Left ventricle myocardium inferior (tissue), 1 donor: ENCODE measurements around the gene DCPS. TPM values are rescaled to one million over a fixed set of nuclear protein-coding genes. Genes with fewer than 3 reads are reported as not detected.

ENCODE experiments used
- DNase-seq: peaks from one replicate; pipeline ENCODE4 v3.0.0-alpha.2; 2020
- H3K27ac ChIP-seq: fragments of 200-600 bp; replicated peaks from 2 replicates; pipeline ENCODE4 v1.8.0; 2021
- H3K27me3 ChIP-seq: fragments of 200-600 bp; 2 replicates; pipeline ENCODE4 v1.8.0; 2021; ENCODE audit warnings: low read depth
- H3K36me3 ChIP-seq: fragments of 200-600 bp; 2 replicates; pipeline ENCODE4 v1.8.0; 2021
- H3K4me1 ChIP-seq: fragments of 200-600 bp; 2 replicates; pipeline ENCODE4 v1.8.0; 2021
- H3K4me3 ChIP-seq: fragments of 200-600 bp; 2 replicates; pipeline ENCODE4 v1.8.0; 2021; ENCODE audit warnings: mild to moderate bottlenecking, moderate library complexity
- H3K9me3 ChIP-seq: fragments of 200-600 bp; replicated peaks from 2 replicates; pipeline ENCODE4 v1.8.0; 2021
- intact Hi-C: fragments of 100-400 bp; cut with micrococcal nuclease; formaldehyde crosslinking; loops from one replicate; pipeline ENCODE4 v1.11.0; 2022
- total RNA-seq: library from RNA; stranded (reverse); fragmentation: NEBNext Ultra II Directional; extraction: Animal tissue kit (Norgen Biotek cat#: 25700); gene quantifications from one replicate; pipeline ENCODE4 v1.2.1, GENCODE V29; 2021
- TF ChIP-seq, protein P1 (sequence below): fragments of 200-600 bp; IDR thresholded peaks from 2 replicates; pipeline ENCODE4 v1.8.0; 2021; ENCODE audit warnings: antibody characterized with exemption, mild to moderate bottlenecking, borderline replicate concordance
- donor health status: DM: no; HTN: yes; CAD: no; lungs with severe emphysema.

The DCPS gene
- total RNA-seq, 1 donor from 2014 or later, result 12.1 TPM

DNA sequence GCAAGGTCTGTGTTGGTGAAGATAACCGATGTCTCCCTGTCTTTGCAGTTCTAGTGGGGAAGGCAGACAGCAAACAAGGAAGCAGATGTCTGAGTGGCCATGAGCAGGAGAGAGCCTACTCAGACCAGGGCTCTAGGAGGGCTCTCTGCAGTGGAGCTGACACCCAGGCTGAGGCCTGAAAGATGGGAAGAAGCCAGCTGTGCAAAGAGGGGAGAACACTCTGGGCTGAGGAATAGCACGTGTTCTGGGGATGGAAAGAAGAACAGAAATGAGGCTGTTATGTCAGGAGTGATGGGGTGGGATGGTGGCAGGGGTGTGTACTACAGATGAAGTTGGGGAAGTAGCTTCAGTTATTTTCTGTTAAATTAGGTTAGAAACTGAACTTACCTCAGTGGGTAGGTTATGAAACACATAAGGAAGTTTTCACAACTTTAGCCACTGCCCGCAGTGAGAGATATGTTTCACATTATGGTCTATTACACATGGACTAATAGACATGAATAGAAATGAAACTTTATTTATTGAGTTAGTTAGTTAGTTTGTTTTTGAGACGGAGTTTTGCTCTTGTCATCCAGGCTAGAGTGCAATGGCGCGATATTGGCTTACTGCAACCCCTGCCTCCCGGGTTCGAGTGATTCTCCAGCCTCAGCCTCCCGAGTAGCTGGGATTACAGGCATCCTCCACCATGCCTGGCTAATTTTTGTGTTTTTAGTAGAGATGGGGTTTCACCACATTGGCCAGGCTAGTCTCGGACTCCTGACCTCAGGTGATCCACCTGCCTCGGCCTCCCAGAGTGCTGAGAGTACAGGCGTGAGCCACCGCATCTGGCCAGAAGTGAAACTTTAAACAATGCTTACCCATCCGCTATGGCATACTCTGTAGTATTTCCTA, 7.8 kb downstream of the DCPS start:
- DNase-seq, result no peak
- no peaks in the 10 kb centered on the region for H3K27me3 ChIP-seq
- peaks cover 8% of the 10 kb centered on the region for H3K4me1 ChIP-seq
- TF ChIP-seq, protein P1, sequence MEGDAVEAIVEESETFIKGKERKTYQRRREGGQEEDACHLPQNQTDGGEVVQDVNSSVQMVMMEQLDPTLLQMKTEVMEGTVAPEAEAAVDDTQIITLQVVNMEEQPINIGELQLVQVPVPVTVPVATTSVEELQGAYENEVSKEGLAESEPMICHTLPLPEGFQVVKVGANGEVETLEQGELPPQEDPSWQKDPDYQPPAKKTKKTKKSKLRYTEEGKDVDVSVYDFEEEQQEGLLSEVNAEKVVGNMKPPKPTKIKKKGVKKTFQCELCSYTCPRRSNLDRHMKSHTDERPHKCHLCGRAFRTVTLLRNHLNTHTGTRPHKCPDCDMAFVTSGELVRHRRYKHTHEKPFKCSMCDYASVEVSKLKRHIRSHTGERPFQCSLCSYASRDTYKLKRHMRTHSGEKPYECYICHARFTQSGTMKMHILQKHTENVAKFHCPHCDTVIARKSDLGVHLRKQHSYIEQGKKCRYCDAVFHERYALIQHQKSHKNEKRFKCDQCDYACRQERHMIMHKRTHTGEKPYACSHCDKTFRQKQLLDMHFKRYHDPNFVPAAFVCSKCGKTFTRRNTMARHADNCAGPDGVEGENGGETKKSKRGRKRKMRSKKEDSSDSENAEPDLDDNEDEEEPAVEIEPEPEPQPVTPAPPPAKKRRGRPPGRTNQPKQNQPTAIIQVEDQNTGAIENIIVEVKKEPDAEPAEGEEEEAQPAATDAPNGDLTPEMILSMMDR, result no peak
- intact Hi-C loops, result loop anchor here (2.0 kb wide), 1 partner anchor 169 kb away; no protein-coding TSS in a partner anchor
- H3K4me3 ChIP-seq, result no peak overlapping the region
- no peak overlapping the region for H3K27ac ChIP-seq
- no peaks in the 10 kb centered on the region for H3K9me3 ChIP-seq
- H3K36me3 ChIP-seq, result peaks cover 24% of the 10 kb centered on the region

- TF ChIP-seq, protein P1, result no peak
- H3K4me1 ChIP-seq, result peaks cover 19% of the 10 kb centered on the region
- no peaks in the 10 kb centered on the region for H3K27me3 ChIP-seq
- intact Hi-C loops, result no loop called here
- peaks cover 24% of the 10 kb centered on the region for H3K36me3 ChIP-seq
- H3K9me3 ChIP-seq, result no peaks in the 10 kb centered on the region
- no peak overlapping the region for H3K27ac ChIP-seq
- no peak overlapping the region for H3K4me3 ChIP-seq
- no peak for DNase-seq
Observed at GRCh38 chr11:126312961-126313360, 9.1 kb downstream of the DCPS start.

DNA sequence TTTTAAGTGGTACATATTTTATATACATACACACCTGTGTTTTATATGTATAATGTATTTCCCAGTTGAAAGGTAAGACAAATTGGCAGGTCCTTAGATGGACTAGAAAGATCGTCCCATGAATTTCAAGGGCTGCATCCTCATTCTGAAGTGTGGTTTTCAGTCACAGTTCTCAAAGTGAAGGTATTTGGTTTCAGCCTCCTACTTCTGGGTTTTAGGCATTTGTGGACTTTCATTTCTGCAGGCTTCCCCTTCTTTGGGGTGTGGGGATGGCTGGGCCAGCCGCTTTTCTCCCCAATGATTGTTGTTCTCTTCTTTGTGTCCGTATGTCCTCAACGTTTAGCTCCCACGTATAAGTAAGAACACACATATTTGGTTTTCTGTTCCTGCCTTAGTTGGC, 10.0 kb downstream of the DCPS start:
- Histone ChIP-seq H3K9me3 (no peaks in the 10 kb centered on the region), H3K36me3 (peaks cover 18% of the 10 kb centered on the region), H3K4me1 (peaks cover 28% of the 10 kb centered on the region), H3K27me3 (no peaks in the 10 kb centered on the region), H3K27ac (no peak overlapping the region), H3K4me3 (no peak overlapping the region)
- TF ChIP-seq, protein P1, result no peak
- DNase-seq, result no peak
- intact Hi-C loops, result no loop called here

DNA sequence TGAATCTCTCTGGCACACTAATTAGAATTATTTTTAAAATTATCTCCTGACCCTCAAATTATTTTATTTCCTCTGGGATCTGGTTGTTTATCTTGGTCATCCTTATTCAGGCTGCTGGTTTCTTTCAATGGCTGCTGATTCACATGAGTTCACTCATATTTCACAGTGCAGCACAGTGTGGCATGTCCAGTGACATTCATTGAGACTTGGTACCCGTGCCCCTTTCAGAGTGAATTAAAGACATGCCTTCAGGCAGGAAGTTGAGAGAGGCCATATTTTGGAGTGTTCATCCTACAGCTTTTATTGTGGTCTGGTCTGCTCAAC, 13.5 kb downstream of the DCPS start:
- TF ChIP-seq, protein P1, result no peak
- no peak overlapping the region for H3K4me3 ChIP-seq
- H3K9me3 ChIP-seq, result no peaks in the 10 kb centered on the region
- DNase-seq, result no peak
- H3K27ac ChIP-seq, result peak overlapping the region; percentile 90
- H3K4me1 ChIP-seq, result peaks cover 37% of the 10 kb centered on the region
- no peaks in the 10 kb centered on the region for H3K27me3 ChIP-seq
- H3K36me3 ChIP-seq, result peaks cover 4% of the 10 kb centered on the region
- intact Hi-C loops, result loop anchor here (5.0 kb wide), 1 partner anchor 40 kb away; the partner anchor contains the start of gene ST3GAL4

- TF ChIP-seq, protein P1, result no peak
- Histone ChIP-seq H3K4me1 (peaks cover 37% of the 10 kb centered on the region), H3K4me3 (peak overlapping the region; percentile 44), H3K27ac (peak overlapping the region; percentile 90), H3K9me3 (no peaks in the 10 kb centered on the region), H3K27me3 (no peaks in the 10 kb centered on the region), H3K36me3 (peaks cover 4% of the 10 kb centered on the region)
- DNase-seq, result peak; percentile 81
- intact Hi-C loops, result loop anchor here (5.0 kb wide), 1 partner anchor 39 kb away; the partner anchor contains the start of gene ST3GAL4
Observed at GRCh38 chr11:126317756-126318573, 14.1 kb downstream of the DCPS start.
